ENCODE measurements around the gene CEP290.
A peak's percentile ranks its signal among the peaks of the same experiment; 100 is the strongest.

Gene CEP290

DNA sequence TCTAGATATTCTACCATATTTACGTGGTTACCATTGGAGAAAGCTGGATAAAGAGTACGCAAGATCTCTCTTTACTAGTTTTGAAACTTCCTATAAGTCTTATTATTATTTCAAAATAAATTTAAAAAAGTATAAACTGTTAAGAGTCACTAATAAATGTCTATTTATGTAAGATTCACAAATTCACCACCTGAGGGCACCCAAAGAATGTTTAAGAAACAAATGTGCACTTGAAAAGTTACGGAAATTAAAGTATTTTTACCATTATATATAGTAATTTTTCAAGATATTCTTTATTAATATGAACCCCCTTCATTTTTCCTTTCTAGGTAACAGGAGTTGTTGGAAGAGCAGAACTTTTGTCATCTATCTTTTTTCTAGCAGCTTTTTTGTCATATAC is 12.1 kb upstream of the CEP290 start:
- H3K14ac ChIP-seq (ENCODE audit: low read length in 2 of 2) = no peak overlapping the region
- no peak overlapping the region for H3K4me2 ChIP-seq (ENCODE audit: low read length, poor library complexity, severe bottlenecking)
- H2AFZ ChIP-seq (ENCODE audit: low read depth, low read length) = no peak overlapping the region
- H2AK5ac ChIP-seq (ENCODE audit: low read length, severe bottlenecking) = no peak overlapping the region
- H2BK12ac ChIP-seq (ENCODE audit: low read length in 2 of 2) = no peak overlapping the region
- no peak overlapping the region for H2BK5ac ChIP-seq (ENCODE audit: low read depth, low read length, poor library complexity, severe bottlenecking)
- no peak overlapping the region for H3K4ac ChIP-seq (ENCODE audit: low read depth in 1 of 2, low read length in 2 of 2)
- WGBS = no CpG with 5 or more reads among the region's 3 CpGs
- H3K79me1 ChIP-seq (replicated peaks; ENCODE audit: low read length, poor library complexity, severe bottlenecking) = peaks cover 6% of the 10 kb centered on the region
- no peak overlapping the region for H3K4me3 ChIP-seq (ENCODE audit: insufficient read depth in 1 of 2, low read depth in 1 of 2, low read length in 2 of 2)
- peak; percentile 57 for DNase-seq
- H4K91ac ChIP-seq (ENCODE audit: low read length) = no peak overlapping the region
- no peak overlapping the region for H2BK120ac ChIP-seq (ENCODE audit: low read depth, low read length)
- no peaks in the 10 kb centered on the region for H3K27me3 ChIP-seq (ENCODE audit: control insufficient read depth in 1 of 2, insufficient read depth in 1 of 2, low read length in 2 of 2)
- no peaks in the 10 kb centered on the region for H3K4me1 ChIP-seq (ENCODE audit: control insufficient read depth, insufficient read depth, low read depth, low read length)
- peak overlapping the region; percentile 56 for H3K9ac ChIP-seq (ENCODE audit: low read length)
- no peak overlapping the region for H4K8ac ChIP-seq (ENCODE audit: low read length)
- H2BK15ac ChIP-seq (ENCODE audit: low read depth, poor library complexity, severe bottlenecking) = no peak overlapping the region
- H3K18ac ChIP-seq (ENCODE audit: low read depth in 1 of 2, low read length in 2 of 2) = no peak overlapping the region
- no peak overlapping the region for H3K27ac ChIP-seq (ENCODE audit: low read length, poor library complexity, severe bottlenecking)
- no peaks in the 10 kb centered on the region for H3K9me3 ChIP-seq (ENCODE audit: control insufficient read depth, low read length)
- peaks cover 0 to 20% of the 10 kb centered on the region in 2 experiments for H3K36me3 ChIP-seq (ENCODE audit: control insufficient read depth in 1 of 2, insufficient read depth in 2 of 2, low read depth in 1 of 2, low read length in 2 of 2)
- H3K23ac ChIP-seq (ENCODE audit: low read length in 2 of 2) = no peak overlapping the region

DNA sequence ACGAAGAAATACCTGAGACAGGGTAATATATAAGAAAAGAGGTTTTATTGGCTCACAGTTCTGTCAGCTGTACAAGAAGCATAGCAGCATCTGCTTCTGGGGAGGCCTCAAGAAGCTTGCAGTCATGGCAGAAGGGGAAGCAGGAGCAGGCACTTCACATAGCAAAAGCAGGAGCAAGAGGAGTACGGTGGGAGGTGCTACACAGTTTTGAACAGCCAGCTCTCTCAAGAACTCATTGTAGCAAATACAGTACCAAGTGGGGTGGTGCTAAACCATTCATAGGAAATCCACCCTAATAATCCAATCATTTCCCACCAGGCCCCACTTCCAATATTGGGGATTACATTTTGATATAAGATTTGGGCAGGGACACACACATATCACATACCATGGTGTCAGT is 8.2 kb upstream of the CEP290 start:
- no peak overlapping the region for H3K4me2 ChIP-seq (ENCODE audit: low read length, poor library complexity, severe bottlenecking)
- WGBS = 99% methylated on average over 2 of the region's 2 CpGs

DNA sequence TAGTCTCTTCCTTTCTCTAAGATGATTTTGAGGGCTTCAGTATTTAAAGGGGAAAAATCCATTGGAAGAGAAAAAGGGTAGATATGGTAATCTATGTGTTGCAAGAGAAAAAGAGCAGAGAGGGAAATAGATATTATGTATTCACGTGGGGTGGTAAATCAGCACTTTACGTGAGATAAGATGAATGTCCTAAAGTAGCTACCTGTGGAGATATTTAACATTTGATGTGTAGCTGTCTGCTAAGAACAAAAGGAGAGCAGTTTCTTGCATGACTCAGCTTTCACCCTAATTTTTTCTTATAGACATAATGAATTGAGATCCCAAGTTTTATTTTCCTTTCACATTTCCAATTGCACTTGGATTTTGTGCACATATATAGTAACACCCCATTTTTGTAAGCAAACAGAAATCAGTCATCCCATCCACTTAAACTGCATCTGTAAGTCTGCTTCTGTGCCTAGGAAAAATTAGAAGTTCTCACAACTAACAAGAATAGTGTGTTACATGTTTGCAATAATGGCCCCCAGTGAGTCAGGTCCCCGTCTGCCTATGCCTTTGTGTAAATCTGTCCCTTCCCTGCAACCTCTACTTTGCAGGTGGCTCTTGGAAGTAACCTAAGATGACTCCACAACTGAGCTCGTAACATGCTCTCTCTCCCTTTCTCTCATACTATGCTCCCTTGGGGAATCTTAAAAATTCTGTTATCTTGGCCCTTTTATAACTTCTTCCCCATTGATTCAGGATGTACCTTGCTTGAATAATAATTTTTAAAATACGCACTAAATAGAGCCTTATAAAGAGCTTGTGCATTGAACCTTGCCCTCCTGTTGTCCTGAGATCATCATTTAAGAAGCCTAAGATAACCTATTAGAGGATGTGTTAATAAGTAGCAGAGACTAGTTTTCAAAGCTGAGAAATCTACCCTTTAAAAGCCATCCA is 3.9 kb upstream of the CEP290 start:
- Histone ChIP-seq H3K4me3 (ENCODE audit: insufficient read depth in 1 of 2, low read depth in 1 of 2, low read length in 2 of 2) (no peak overlapping the region), H2AFZ (ENCODE audit: low read depth, low read length) (no peak overlapping the region)
- WGBS = 74% methylated on average over 4 of the region's 5 CpGs

More for the DNA sequence above, 8.2 kb upstream of the CEP290 start:
- Histone ChIP-seq H3K14ac (ENCODE audit: low read length in 2 of 2) (no peak overlapping the region), H2BK120ac (ENCODE audit: low read depth, low read length) (no peak overlapping the region), H2BK12ac (ENCODE audit: low read length in 2 of 2) (no peak overlapping the region), H3K36me3 (ENCODE audit: control insufficient read depth in 1 of 2, insufficient read depth in 2 of 2, low read depth in 1 of 2, low read length in 2 of 2) (peaks cover 0 to 11% of the 10 kb centered on the region in 2 experiments), H3K18ac (ENCODE audit: low read depth in 1 of 2, low read length in 2 of 2) (no peak overlapping the region), H3K4me1 (ENCODE audit: control insufficient read depth, insufficient read depth, low read depth, low read length) (peaks cover 2% of the 10 kb centered on the region), H3K4ac (ENCODE audit: low read depth in 1 of 2, low read length in 2 of 2) (no peak overlapping the region), H3K23ac (ENCODE audit: low read length in 2 of 2) (no peak overlapping the region), H3K4me3 (ENCODE audit: insufficient read depth in 1 of 2, low read depth in 1 of 2, low read length in 2 of 2) (no peak overlapping the region), H2AFZ (ENCODE audit: low read depth, low read length) (no peak overlapping the region), H4K91ac (ENCODE audit: low read length) (no peak overlapping the region), H2BK5ac (ENCODE audit: low read depth, low read length, poor library complexity, severe bottlenecking) (no peak overlapping the region), H3K27me3 (ENCODE audit: control insufficient read depth in 1 of 2, insufficient read depth in 1 of 2, low read length in 2 of 2) (no peaks in the 10 kb centered on the region), H4K8ac (ENCODE audit: low read length) (no peak overlapping the region), H3K79me1 (replicated peaks; ENCODE audit: low read length, poor library complexity, severe bottlenecking) (peaks cover 3% of the 10 kb centered on the region), H3K27ac (ENCODE audit: low read length, poor library complexity, severe bottlenecking) (no peak overlapping the region), H2BK15ac (ENCODE audit: low read depth, poor library complexity, severe bottlenecking) (no peak overlapping the region), H3K9ac (ENCODE audit: low read length) (no peak overlapping the region), H3K9me3 (ENCODE audit: control insufficient read depth, low read length) (no peaks in the 10 kb centered on the region), H2AK5ac (ENCODE audit: low read length, severe bottlenecking) (no peak overlapping the region)
- no peak for DNase-seq

DNA sequence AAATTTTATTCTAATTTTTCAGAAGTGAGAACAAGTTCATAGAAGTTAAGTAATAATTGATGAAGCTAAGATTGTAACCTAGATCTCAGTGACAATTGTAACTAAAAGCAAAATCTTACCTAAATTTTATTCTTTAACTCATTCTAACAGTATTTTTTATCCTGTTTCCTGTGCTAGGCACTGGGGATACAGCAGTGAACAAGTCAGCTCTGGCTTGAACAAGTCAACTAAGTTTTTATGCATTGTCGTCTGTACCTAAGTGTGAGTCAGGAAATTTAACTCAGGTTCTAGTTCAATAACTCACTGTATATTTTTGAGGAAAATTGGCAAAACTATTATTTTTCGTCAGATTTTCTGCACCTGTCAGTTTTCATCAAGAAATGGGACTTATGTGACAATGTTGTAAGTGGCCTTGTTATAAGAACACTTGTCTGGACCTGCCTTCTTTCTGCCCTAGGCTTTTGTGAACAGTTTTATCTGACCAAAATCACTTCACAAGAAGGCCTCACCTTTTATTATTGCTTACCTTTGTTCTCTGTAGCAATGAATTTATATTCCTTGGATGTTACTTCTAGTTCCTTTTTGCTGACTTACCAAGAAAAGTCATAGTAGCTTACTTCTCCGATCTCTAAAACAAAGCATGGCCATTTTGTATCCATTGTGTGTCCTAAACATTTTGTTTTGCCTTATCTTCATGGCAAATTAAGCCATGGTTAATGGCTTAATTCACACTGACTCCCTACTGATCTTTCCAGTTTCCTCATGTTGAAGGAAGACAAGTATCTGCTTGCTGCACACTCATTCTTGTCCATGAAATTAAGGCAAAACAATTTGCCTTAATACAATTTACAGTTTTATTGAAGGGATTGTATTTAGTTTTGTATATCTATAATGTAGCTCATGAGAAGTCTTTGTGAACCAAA is 2.9 kb upstream of the CEP290 start:
- Histone ChIP-seq H3K27ac (ENCODE audit: low read length, poor library complexity, severe bottlenecking) (no peak overlapping the region), H3K23ac (ENCODE audit: low read length in 2 of 2) (no peak overlapping the region), H4K91ac (ENCODE audit: low read length) (no peak overlapping the region), H2AK5ac (ENCODE audit: low read length, severe bottlenecking) (no peak overlapping the region), H2BK15ac (ENCODE audit: low read depth, poor library complexity, severe bottlenecking) (no peak overlapping the region), H3K9me3 (ENCODE audit: control insufficient read depth, low read length) (no peaks in the 10 kb centered on the region), H2BK12ac (ENCODE audit: low read length in 2 of 2) (no peak overlapping the region), H3K4me3 (ENCODE audit: insufficient read depth in 1 of 2, low read depth in 1 of 2, low read length in 2 of 2) (no peak overlapping the region), H2AFZ (ENCODE audit: low read depth, low read length) (no peak overlapping the region), H3K36me3 (ENCODE audit: control insufficient read depth in 1 of 2, insufficient read depth in 2 of 2, low read depth in 1 of 2, low read length in 2 of 2) (peaks cover under 1 to 4% of the 10 kb centered on the region in 2 experiments), H3K27me3 (ENCODE audit: control insufficient read depth in 1 of 2, insufficient read depth in 1 of 2, low read length in 2 of 2) (no peaks in the 10 kb centered on the region), H3K18ac (ENCODE audit: low read depth in 1 of 2, low read length in 2 of 2) (no peak overlapping the region), H2BK120ac (ENCODE audit: low read depth, low read length) (no peak overlapping the region), H2BK5ac (ENCODE audit: low read depth, low read length, poor library complexity, severe bottlenecking) (no peak overlapping the region), H3K79me1 (replicated peaks; ENCODE audit: low read length, poor library complexity, severe bottlenecking) (peaks cover 13% of the 10 kb centered on the region), H3K4me2 (ENCODE audit: low read length, poor library complexity, severe bottlenecking) (no peak overlapping the region), H3K14ac (ENCODE audit: low read length in 2 of 2) (no peak overlapping the region), H3K9ac (ENCODE audit: low read length) (no peak overlapping the region), H3K4ac (ENCODE audit: low read depth in 1 of 2, low read length in 2 of 2) (no peak overlapping the region), H4K8ac (ENCODE audit: low read length) (no peak overlapping the region), H3K4me1 (ENCODE audit: control insufficient read depth, insufficient read depth, low read depth, low read length) (peaks cover 2% of the 10 kb centered on the region)
- no peak for DNase-seq
- WGBS = 97% methylated on average over 2 of the region's 3 CpGs

More for the DNA sequence above, 3.9 kb upstream of the CEP290 start:
- H3K79me1 ChIP-seq (replicated peaks; ENCODE audit: low read length, poor library complexity, severe bottlenecking) = peaks cover 12% of the 10 kb centered on the region
- H3K23ac ChIP-seq (ENCODE audit: low read length in 2 of 2) = no peak overlapping the region
- H3K4me1 ChIP-seq (ENCODE audit: control insufficient read depth, insufficient read depth, low read depth, low read length) = peaks cover 2% of the 10 kb centered on the region
- no peak overlapping the region for H2BK12ac ChIP-seq (ENCODE audit: low read length in 2 of 2)
- no peak overlapping the region for H2AK5ac ChIP-seq (ENCODE audit: low read length, severe bottlenecking)
- H3K36me3 ChIP-seq (ENCODE audit: control insufficient read depth in 1 of 2, insufficient read depth in 2 of 2, low read depth in 1 of 2, low read length in 2 of 2) = peaks cover 0 to 8% of the 10 kb centered on the region in 2 experiments
- H3K27ac ChIP-seq (ENCODE audit: low read length, poor library complexity, severe bottlenecking) = no peak overlapping the region
- no peak overlapping the region for H4K91ac ChIP-seq (ENCODE audit: low read length)
- H3K14ac ChIP-seq (ENCODE audit: low read length in 2 of 2) = no peak overlapping the region
- H3K27me3 ChIP-seq (ENCODE audit: control insufficient read depth in 1 of 2, insufficient read depth in 1 of 2, low read length in 2 of 2) = no peaks in the 10 kb centered on the region
- no peak overlapping the region for H4K8ac ChIP-seq (ENCODE audit: low read length)
- H3K4me2 ChIP-seq (ENCODE audit: low read length, poor library complexity, severe bottlenecking) = peak overlapping the region; percentile 29
- H3K9ac ChIP-seq (ENCODE audit: low read length) = no peak overlapping the region
- H2BK15ac ChIP-seq (ENCODE audit: low read depth, poor library complexity, severe bottlenecking) = no peak overlapping the region
- no peak overlapping the region for H3K4ac ChIP-seq (ENCODE audit: low read depth in 1 of 2, low read length in 2 of 2)
- H3K9me3 ChIP-seq (ENCODE audit: control insufficient read depth, low read length) = no peaks in the 10 kb centered on the region
- H2BK5ac ChIP-seq (ENCODE audit: low read depth, low read length, poor library complexity, severe bottlenecking) = no peak overlapping the region
- DNase-seq = no peak
- H2BK120ac ChIP-seq (ENCODE audit: low read depth, low read length) = no peak overlapping the region
- no peak overlapping the region for H3K18ac ChIP-seq (ENCODE audit: low read depth in 1 of 2, low read length in 2 of 2)
